Endometrial microvascular endothelial cells (primary cell): Measurements from ENCODE around the gene ESYT1. TPM values are rescaled to one million over a fixed set of nuclear protein-coding genes. Genes with fewer than 3 reads are reported as not detected.

Experiments used
- in situ Hi-C: cut with HindIII; loops from 2 replicates; pipeline ENCODE4 v1.10.0; 2017; ENCODE audit warnings: low sequenced_read_pairs, low pct_unique_long_range_greater_than_20kb; ENCODE audit errors: inconsistent ontology term
- total RNA-seq: library from RNA; depleted of rRNA; stranded (reverse); fragments of >200 nt; gene quantifications from one replicate; pipeline ENCODE4 v1.2.3, GENCODE V29; 2015; ENCODE audit errors: inconsistent ontology term

ESYT1 gene
- 193 TPM for total RNA-seq

- in situ Hi-C loops: no loop called here
Observed at GRCh38 chr12:56127888-56128669, at the start of gene ESYT1. Gene ESYT1 (plus strand): TSS chr12:56128267. CDS start chr12:56128320, 53 bp downstream.

DNA sequence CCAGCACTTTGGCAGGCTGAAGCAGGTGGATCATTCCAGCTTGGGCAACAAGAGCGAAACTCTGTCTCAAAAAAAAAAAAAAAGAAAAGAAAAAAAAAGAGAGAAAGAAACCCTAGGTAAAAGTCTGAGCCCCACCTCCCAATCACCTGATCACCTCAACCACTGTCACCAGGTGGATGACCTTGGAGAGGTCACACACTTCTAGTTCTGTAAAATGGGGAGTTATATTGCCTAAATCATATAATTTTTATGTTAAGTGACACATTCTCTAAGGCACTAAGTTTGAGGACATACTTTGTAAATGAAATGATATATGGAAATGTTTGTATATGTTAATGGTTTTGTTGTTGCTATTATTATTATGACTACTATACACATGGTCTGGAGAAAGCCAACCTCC, 49.6 kb upstream of the ESYT1 start:
- in situ Hi-C loops: no loop called here

DNA sequence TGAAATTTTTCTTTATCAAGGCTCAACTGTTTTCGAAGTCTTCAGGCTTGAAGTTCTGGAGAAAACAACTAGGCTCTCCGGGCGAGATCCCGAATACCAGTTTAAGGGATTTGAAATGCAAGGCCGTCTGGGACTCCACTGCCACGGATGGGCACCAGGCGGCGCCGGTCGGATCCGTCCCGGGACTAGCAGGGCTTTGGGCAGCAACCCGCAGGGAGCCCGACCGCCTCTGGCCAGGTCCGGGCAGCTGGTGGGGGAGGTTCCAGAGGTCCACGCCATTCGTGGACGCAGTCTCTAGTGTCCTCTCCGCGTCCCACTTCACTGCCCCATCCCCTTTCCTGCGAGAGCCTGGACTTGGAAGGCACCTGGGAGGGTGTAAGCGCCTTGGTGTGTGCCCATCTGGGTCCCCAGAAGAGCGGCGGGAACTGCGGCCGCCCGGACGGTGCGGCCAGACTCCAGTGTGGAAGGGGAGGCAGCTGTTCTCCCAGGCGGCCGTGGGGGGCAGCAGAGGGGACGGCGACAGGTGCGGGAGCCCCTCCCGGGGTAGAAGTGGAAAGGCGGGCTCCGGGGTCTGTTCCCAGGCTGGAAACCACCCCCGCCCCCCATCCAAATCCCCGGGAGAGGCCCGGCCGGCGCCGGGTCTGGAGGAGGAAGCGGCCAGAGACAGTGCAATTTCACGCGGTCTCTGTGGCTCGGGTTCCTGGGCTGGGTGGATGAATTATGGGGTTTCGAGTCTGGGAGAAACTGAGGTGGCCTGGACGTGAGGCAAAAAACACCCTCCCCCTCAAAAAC, 48.9 kb upstream of the ESYT1 start:
- in situ Hi-C loops: no loop called here

GRCh38 chr12:56079723-56080555, 48.1 kb upstream of the ESYT1 start, which contains the start of gene ERBB3:
Gene ERBB3 (plus strand): TSS chr12:56080165. CDS start chr12:56080301, 136 bp downstream.
- in situ Hi-C loops: no loop called here

- in situ Hi-C loops: no loop called here
Observed at GRCh38 chr12:56080556-56081138, 47.4 kb upstream of the ESYT1 start.

DNA sequence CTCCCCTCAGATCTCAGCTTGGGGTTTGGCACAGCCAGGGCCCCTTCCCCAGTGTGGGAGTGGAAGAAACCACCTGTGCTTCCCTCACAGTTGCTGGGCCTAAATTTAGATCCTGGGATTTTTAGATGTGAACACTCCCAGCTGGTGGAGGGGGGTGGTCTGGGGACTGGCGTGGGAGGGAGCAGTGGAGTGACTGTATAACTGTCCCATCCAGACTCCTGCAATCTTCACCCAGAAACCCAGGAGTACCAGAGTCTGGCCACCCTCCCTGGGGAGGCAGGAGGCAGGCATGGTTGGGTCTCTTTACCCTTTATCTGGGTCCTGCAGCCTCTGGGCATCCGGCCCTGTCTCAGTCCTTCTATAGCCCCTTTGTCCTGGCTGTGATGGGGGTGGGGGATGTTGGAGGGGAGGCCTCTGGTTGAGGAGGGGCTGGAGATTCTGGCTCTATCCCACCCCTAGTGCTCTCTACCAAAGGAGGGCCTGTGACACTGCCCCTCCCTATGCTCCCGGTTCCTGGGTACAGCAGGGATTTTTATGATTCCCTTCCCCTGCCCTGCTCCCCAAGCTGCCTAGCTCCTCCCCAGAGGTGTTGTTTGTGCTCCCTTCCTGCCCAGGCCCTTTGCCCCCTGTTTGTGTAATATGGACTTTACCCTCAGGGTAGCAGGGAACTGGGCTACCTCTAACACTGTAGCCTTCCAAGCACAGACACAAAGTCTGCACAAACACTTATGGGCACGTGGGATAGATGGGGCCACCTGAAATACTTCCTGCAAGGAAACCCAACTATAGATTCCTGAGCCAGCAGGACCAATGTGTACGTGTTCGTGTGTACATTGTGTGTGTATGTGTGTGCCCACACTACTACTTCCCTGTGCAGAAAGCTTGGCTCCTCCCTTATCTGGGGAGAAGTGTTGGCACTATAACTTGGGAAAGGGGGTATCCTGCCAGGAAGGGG, 46.4 kb upstream of the ESYT1 start:
- in situ Hi-C loops: no loop called here

DNA sequence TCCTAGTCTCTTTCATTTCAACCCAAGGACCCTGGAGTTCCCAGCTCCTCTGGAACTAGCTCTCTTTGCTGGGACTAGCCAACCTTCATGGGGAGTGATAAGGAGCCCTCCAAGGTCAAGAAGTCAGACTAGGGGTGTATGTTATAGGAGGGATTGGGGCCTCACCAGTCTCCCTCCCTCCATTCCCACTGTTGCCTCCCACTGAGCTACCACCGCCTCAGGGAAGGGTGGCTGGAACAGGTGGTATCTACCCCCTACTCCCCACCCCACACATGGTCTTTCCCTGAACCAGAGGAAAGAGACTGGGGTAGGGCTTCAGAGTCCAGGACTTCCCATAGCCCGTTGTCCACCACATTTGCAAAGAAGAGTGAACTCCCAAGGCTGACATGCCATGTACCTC, 45.7 kb upstream of the ESYT1 start:
- in situ Hi-C loops: no loop called here

DNA sequence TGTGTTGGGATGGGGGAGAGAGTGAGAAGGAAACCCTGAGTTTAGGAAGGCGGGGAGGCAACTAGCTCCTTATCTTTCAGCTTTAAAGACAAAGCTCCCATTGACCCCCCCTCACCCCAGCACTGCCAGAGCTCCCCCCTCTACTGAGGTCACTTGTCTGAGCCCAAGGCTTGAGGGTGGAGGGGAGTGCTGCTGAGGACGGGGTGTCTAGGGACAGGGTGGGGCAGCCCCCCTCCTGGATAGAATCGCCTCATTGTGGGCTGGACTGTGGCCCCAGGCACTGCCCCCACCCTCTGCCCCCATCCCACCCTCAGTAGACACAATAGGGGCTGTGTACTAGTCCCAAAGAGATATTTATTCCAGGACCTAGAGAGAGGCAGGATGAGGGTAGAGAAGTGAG, 45.1 kb upstream of the ESYT1 start:
- in situ Hi-C loops: no loop called here

DNA sequence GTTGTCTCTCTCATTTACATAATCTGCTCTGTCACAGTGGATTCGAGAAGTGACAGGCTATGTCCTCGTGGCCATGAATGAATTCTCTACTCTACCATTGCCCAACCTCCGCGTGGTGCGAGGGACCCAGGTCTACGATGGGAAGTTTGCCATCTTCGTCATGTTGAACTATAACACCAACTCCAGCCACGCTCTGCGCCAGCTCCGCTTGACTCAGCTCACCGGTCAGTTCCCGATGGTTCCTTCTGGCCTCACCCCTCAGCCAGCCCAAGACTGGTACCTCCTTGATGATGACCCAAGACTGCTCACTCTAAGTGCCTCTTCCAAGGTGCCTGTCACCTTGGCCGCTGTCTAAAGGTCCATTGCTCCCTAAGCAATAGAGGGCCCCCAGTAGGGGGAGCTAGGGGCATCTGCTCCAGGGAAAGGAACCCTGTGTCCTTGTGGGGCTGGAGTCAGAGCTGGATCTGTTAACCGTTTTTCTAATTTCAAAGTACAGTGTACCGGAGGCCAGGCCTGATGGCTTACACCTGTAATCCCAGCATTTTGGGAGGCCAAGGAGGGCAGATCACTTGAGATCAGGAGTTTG, 43.0 kb upstream of the ESYT1 start:
- in situ Hi-C loops: no loop called here

DNA sequence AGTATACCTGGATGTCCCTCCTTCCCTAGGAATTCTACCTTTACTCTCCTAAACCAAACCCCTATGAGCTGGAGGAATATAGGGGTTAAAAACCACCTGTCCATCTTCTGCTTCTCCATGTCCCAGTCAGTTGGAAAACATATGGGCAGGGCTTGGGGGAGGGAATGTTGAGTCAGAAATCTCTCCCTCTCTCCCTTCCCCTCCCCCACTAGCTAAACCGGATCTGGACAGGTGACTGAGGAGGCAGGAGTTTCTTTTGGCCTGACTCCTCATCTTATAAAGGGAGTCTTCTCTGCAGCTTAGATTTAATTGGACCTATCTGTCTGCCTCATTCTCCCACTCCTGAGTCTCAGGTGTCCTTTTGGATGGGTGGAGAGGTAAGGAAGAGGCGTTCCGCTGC, 42.0 kb upstream of the ESYT1 start:
- in situ Hi-C loops: no loop called here

- in situ Hi-C loops: no loop called here
Observed at GRCh38 chr12:56086608-56087007, 41.5 kb upstream of the ESYT1 start.

DNA sequence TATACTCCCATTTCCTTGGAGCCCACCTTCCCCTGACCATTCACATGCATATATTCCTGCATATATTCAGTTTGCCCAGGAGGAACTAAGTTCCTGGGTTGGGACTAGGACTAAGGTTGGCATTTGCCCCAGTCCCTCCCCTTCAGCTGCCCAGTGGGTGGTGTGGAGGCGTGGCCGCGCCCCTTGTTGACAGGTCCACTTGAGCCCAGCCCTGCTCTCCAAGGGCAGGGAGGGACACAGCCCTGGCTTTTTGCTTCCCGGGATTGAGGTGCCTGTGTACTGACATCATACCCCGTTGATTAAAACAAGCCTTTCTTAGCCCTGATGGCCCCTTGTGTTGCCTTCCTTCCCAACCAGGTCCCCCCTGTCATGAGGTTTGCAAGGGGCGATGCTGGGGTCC, 40.8 kb upstream of the ESYT1 start:
- in situ Hi-C loops: no loop called here

GRCh38 chr12:56097738-56098137, 30.3 kb upstream of the ESYT1 start:
- in situ Hi-C loops: no loop called here

DNA sequence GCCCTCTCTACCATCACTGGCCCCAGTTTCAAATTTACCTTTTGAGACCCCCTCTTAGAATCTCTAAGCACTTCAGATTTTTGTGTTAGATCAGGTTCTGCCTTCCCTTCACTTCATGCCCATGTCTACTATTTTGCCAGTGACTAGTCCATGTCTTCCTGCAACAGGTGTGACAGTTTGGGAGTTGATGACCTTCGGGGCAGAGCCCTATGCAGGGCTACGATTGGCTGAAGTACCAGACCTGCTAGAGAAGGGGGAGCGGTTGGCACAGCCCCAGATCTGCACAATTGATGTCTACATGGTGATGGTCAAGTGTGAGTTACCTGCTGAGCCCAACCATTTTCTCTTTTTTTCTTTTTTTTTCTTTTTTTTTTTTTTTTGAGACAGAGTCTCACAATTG, 29.5 kb upstream of the ESYT1 start:
- in situ Hi-C loops: no loop called here

DNA sequence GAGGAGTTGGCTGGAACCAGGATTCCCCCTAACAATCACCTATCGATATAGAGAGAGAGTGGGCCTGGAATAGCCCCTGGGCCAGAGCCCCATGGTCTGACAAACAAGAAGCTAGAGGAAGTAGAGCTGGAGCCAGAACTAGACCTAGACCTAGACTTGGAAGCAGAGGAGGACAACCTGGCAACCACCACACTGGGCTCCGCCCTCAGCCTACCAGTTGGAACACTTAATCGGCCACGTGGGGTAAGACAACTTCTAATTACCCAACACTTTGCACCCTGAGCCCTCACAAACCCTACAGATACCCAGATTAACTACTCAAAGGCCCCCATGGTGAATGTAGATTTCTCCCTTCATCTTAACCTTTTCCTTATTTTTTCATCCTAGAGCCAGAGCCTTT, 28.3 kb upstream of the ESYT1 start:
- in situ Hi-C loops: no loop called here

DNA sequence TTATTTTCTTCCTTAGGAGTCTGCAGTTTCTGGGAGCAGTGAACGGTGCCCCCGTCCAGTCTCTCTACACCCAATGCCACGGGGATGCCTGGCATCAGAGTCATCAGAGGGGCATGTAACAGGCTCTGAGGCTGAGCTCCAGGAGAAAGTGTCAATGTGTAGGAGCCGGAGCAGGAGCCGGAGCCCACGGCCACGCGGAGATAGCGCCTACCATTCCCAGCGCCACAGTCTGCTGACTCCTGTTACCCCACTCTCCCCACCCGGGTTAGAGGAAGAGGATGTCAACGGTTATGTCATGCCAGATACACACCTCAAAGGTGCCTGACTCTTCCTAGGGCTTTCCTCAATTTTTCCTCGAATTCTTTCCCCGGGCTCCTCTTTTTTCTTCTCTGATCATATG, 27.0 kb upstream of the ESYT1 start:
- in situ Hi-C loops: no loop called here

DNA sequence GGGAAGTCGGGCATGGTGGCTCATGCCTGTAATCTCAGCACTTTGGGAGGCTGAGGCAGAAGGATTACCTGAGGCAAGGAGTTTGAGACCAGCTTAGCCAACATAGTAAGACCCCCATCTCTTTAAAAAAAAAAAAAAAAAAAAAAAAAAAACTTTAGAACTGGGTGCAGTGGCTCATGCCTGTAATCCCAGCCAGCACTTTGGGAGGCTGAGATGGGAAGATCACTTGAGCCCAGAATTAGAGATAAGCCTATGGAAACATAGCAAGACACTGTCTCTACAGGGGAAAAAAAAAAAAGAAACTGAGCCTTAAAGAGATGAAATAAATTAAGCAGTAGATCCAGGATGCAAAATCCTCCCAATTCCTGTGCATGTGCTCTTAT, 25.4 kb upstream of the ESYT1 start:
- in situ Hi-C loops: no loop called here
